Measurements from ENCODE around the gene SPON1. TPM values are rescaled to one million over a fixed set of nuclear protein-coding genes. Genes with fewer than 3 reads are reported as not detected.

The SPON1 gene
- total and polyA plus RNA-seq, 10 of the 15 experiments (the other 5 are each of a cell fraction or from before 2014, with no cell fraction given) = 0.13 to 1.1 (median 0.18) TPM; not detected in 5

GRCh38 chr11:13997881-13998280 lies 35.4 kb downstream of the SPON1 start:
- TF ChIP-seq SPI1 (IDR thresholded peaks at IDR 0.05; ENCODE audit: borderline replicate concordance, insufficient read depth, low read depth, low read length) = no peak
- no peak for TF ChIP-seq MXI1 (IDR thresholded peaks at IDR 0.05; ENCODE audit: low read depth, low read length)
- no peak for TF ChIP-seq PAX8 (IDR thresholded peaks at IDR 0.05)
- no peak for TF ChIP-seq RELA (IDR thresholded peaks at IDR 0.05; ENCODE audit: borderline replicate concordance, partially characterized antibody)
- TF ChIP-seq POLR2AphosphoS5 (IDR thresholded peaks at IDR 0.05; ENCODE audit: low read length) = no peak
- TF ChIP-seq ESRRA (IDR thresholded peaks at IDR 0.05; ENCODE audit: low read length) = no peak
- no peak for TF ChIP-seq MTA2 (IDR thresholded peaks at IDR 0.05; ENCODE audit: low read depth)
- TF ChIP-seq TCF7 (IDR thresholded peaks at IDR 0.05; ENCODE audit: borderline replicate concordance) = no peak
- no peak for TF ChIP-seq SRF (IDR thresholded peaks at IDR 0.05; ENCODE audit: low read depth in 2 of 2, low read length in 2 of 2)
- no peak for TF ChIP-seq IKZF1 (conservative IDR thresholded peaks at IDR 0.05)
- no peak for TF ChIP-seq WRNIP1 (IDR thresholded peaks at IDR 0.05; ENCODE audit: borderline replicate concordance, low read depth, low read length)
- no peak for TF ChIP-seq POLR2A (IDR thresholded peaks at IDR 0.05; ENCODE audit: low read depth, low read length)
- no peak for TF ChIP-seq EP300 (IDR thresholded peaks at IDR 0.05; ENCODE audit: borderline replicate concordance in 1 of 2, control insufficient read depth in 1 of 2, low read depth in 2 of 2, low read length in 2 of 2)
- TF ChIP-seq SIN3A (IDR thresholded peaks at IDR 0.05; ENCODE audit: low read depth, low read length) = no peak
- no peaks in the 10 kb centered on the region for H3K36me3 ChIP-seq (ENCODE audit: control insufficient read depth in 2 of 2, insufficient read depth in 2 of 2, low read length in 1 of 2)
- no peaks in the 10 kb centered on the region for H3K4me1 ChIP-seq (ENCODE audit: control insufficient read depth, insufficient read depth, low read length)
- in situ Hi-C loops (cut with MboI) (no loop called here), intact Hi-C loops (cut with micrococcal nuclease; ENCODE audit: unreplicated experiment) (no loop called here)
- H4K20me1 ChIP-seq (ENCODE audit: control insufficient read depth, insufficient read depth) = no peaks in the 10 kb centered on the region
- no peak overlapping the region for H3K4me2 ChIP-seq (ENCODE audit: control insufficient read depth, insufficient read depth)
- no TSS peak for BruUV-seq (replicated peaks)
- ATAC-seq (no peak), FAIRE-seq (no peak), DNase-seq (ENCODE audit: low read depth, low spot score) (no peak)
- WGBS (ENCODE audit: insufficient coverage, insufficient replicate concordance, low lambda C conversion rate, missing lambda C conversion rate) = 39% methylated on average over 4 of the region's 4 CpGs
- ChIA-PET SMC1A (ENCODE audit: uncharacterized antibody, unreplicated experiment) (no interaction called here), CTCF (no interaction called here), RAD21 (ENCODE audit: unreplicated experiment) (no interaction called here), POLR2A (no interaction called here)
- H3K9ac ChIP-seq (ENCODE audit: control insufficient read depth, insufficient read depth, low read length) = no peak overlapping the region
- no peak overlapping the region for H2AFZ ChIP-seq (ENCODE audit: control insufficient read depth, low read depth, low read length)
- H3K4me3 ChIP-seq = no peak overlapping the region
- H3K9me3 ChIP-seq (replicated peaks; ENCODE audit: control insufficient read depth, insufficient read depth, low read length) = no peaks in the 10 kb centered on the region
- H3K27me3 ChIP-seq (replicated peaks in 1 of 2; ENCODE audit: control insufficient read depth in 2 of 2, insufficient read depth in 2 of 2, low read length in 1 of 2) = no peaks in the 10 kb centered on the region; a peak in 1 of 4 replicates
- no peak overlapping the region for H3K27ac ChIP-seq (ENCODE audit: control insufficient read depth, insufficient read depth)
- no peaks in the 10 kb centered on the region for H3K79me2 ChIP-seq (ENCODE audit: control insufficient read depth, insufficient read depth, low read length)
